ENCODE results near the gene ACR.
A peak's percentile ranks its signal among the peaks of the same experiment; 100 is the strongest.

Gene ACR

GRCh38 chr22:50717709-50718351 is 20.2 kb upstream of the ACR start:
- no peak for DNase-seq

GRCh38 chr22:50718352-50718709 is 19.7 kb upstream of the ACR start:
- DNase-seq, result no peak

GRCh38 chr22:50719814-50720300 is 18.1 kb upstream of the ACR start:
- DNase-seq, result no peak

DNA sequence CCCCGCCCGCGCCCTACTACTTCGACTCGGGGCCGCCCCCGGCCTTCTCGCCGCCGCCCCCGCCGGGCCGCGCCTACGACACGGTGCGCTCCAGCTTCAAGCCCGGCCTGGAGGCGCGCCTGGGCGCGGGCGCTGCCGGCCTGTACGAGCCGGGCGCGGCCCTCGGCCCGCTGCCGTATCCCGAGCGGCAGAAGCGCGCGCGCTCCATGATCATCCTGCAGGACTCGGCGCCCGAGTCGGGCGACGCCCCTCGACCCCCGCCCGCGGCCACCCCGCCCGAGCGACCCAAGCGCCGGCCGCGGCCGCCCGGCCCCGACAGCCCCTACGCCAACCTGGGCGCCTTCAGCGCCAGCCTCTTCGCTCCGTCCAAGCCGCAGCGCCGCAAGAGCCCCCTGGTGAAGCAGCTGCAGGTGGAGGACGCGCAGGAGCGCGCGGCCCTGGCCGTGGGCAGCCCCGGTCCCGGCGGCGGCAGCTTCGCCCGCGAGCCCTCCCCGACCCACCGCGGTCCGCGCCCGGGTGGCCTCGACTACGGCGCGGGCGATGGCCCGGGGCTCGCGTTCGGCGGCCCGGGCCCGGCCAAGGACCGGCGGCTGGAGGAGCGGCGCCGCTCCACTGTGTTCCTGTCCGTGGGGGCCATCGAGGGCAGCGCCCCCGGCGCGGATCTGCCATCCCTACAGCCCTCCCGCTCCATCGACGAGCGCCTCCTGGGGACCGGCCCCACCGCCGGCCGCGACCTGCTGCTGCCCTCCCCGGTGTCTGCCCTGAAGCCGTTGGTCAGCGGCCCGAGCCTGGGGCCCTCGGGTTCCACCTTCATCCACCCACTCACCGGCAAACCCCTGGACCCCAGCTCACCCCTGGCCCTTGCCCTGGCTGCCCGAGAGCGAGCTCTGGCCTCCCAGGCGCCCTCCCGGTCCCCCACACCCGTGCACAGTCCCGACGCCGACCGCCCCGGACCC is 17.4 kb upstream of the ACR start:
- DNase-seq, result no peak

DNA sequence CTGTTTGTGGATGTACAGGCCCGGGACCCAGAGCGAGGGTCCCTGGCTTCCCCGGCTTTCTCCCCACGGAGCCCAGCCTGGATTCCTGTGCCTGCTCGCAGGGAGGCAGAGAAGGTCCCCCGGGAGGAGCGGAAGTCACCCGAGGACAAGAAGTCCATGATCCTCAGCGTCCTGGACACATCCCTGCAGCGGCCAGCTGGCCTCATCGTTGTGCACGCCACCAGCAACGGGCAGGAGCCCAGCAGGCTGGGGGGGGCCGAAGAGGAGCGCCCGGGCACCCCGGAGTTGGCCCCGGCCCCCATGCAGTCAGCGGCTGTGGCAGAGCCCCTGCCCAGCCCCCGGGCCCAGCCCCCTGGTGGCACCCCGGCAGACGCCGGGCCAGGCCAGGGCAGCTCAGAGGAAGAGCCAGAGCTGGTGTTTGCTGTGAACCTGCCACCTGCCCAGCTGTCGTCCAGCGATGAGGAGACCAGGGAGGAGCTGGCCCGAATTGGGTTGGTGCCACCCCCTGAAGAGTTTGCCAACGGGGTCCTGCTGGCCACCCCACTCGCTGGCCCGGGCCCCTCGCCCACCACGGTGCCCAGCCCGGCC is 16.7 kb upstream of the ACR start:
- DNase-seq, result no peak

DNA sequence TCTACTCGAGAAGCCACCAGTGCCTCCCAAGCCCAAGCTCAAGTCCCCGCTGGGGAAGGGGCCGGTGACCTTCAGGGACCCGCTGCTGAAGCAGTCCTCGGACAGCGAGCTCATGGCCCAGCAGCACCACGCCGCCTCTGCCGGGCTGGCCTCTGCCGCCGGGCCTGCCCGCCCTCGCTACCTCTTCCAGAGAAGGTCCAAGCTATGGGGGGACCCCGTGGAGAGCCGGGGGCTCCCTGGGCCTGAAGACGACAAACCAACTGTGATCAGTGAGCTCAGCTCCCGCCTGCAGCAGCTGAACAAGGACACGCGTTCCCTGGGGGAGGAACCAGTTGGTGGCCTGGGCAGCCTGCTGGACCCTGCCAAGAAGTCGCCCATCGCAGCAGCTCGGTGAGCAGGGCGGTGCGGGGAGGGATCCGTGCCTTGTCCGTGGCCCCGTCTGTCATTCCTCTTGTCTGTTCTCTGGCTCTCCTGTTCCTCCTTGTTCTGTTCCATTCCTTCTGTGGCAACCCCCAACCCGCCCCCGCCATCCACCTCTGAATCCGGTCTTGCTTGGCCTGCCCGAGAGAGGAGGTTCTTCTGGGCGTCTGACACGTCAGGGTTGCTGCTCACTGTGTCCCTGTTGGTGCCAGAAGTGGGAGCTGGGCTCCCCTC is 15.8 kb upstream of the ACR start:
- DNase-seq, result no peak

GRCh38 chr22:50722716-50723428 is 15.1 kb upstream of the ACR start:
- DNase-seq, result no peak

- DNase-seq, result no peak
Measured at GRCh38 chr22:50723991-50724390, 14.0 kb upstream of the ACR start.

DNA sequence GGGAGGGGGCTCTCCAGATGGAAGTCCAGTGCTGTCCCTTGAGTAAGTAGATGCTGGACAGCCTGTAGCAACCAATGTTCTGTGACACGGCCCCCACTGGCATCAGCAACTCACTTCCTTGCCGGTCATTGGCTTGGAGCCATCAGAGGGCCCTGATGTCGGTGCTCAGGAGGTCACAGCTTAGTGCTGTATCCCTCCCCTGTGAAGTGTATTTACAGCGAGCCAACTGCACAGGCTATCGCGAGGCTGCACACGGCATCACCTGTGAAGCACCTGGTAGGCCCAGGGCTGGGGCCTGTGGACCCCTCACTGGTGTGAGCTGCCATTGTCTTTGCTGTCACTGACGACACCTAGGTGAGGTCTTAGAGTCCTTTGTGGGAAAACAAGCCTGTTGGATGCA is 13.4 kb upstream of the ACR start:
- DNase-seq, result no peak

GRCh38 chr22:50725597-50725996 is 12.4 kb upstream of the ACR start:
- DNase-seq, result no peak

- DNase-seq, result no peak
Measured at GRCh38 chr22:50726643-50727340, 11.2 kb upstream of the ACR start.

DNA sequence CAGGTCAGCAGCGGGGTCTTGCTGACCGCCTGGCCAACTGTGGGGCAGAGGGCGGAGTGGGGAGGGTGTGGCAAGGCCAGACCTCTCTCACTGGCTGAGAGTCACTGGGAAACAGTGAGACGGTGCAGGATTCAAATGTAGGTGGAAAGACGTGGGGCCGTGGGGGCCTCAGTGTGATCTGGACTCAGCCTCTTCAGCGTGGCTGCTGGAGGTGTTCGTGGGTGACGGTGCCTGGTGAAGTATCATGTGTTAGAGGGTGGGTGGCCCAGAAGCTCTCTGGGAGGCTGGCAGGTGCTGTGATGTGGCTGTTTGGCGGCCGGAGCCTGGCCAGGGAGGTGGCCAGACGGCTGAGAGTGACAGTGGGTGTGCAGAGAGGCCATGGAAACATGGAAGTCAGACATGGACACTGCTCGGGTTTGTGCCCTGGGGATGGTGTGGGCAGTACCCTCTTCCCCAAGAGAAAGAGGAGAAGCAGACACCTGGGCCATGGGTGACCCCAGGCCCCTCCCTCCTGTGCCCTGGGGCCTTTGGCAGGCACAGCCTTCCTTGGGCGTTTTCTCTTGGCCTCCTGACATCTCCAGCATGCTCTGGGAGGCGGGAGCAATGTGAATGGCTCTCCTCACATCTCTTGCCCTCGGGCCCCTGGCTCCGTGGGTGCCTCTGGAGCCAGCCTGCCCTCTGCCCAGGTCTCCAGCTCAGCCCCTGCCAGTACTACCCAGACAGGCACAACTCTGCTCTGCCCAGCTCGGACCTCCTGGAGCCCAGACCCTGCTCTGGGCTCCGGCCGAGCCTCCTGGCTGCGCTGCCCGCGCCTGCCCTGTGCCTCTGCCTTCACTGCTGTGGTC is 10.1 kb upstream of the ACR start:
- DNase-seq, result no peak

DNA sequence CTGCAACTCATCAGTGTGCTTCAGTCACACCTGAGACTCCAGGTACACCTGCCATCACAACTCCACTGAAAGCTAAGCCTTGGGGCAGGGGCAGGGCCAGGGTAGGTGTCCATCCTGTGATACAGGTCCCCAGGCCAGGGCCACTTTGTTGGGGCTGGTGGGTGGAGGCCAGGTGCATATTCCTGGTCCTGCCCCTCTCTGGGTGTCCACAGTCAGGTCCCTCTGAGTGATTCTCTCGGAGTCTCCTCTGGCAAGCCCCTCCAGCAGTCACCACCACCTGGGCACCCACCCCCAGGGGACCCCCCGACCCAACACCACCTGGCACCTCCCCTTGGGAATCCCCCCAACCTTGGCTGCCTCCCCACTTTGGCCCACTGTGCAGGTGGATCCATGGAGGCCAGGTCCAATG is 9.5 kb upstream of the ACR start:
- no peak for DNase-seq

DNA sequence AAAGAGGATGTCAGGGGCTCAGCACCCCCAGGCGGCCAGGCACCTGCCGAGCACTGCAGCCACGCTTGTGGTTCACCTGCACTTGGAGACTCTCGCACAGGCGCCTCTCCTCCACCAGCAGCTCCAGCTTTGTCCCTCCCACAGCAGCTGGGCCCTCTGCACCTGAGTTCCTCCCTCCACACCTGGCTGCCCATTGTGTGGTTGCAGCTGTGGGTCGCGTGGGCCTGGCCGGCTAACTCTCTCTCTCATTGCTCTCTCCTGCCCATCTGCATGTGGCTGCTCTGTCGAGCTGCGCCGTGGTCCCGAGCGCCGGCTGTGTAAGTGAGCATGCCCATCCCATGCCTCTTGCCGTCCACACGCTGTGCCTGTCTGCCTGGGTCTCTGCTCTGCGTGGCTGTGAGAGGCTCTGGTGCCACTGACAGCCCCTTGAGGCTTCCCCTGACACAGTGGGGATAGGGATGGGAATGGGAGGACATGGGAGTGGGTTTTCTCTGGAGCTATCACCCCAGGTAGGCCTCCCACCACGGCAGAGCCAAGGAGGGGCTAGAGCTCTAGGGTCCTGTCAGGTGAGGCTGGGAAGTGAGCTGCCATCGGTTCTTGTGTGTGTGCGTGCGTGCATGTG is 8.5 kb upstream of the ACR start:
- no peak for DNase-seq

GRCh38 chr22:50730013-50730891 is 7.8 kb upstream of the ACR start:
- DNase-seq, result no peak

DNA sequence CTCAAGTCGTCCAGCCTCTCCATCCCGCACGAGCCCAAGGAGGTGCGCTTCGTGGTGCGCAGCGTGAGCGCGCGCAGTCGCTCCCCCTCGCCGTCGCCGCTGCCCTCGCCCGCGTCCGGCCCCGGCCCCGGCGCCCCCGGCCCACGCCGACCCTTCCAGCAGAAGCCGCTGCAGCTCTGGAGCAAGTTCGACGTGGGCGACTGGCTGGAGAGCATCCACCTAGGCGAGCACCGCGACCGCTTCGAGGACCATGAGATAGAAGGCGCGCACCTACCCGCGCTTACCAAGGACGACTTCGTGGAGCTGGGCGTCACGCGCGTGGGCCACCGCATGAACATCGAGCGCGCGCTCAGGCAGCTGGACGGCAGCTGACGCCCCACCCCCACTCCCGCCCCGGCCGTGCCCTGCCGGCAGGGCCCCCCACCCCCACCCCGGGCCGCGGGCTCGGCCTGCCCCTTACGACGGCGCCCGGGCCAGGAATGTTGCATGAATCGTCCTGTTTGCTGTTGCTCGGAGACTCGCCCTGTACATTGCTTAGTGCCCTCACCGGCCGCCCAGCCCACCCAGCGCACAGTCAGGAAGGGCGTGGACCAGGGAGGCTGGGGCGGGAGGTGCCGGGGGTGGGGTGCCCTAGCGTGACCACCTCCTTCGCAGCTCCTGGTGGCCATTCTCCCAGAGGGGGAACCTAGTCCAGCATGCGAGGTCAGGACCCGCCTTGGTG is 6.9 kb upstream of the ACR start:
- no peak for DNase-seq

DNA sequence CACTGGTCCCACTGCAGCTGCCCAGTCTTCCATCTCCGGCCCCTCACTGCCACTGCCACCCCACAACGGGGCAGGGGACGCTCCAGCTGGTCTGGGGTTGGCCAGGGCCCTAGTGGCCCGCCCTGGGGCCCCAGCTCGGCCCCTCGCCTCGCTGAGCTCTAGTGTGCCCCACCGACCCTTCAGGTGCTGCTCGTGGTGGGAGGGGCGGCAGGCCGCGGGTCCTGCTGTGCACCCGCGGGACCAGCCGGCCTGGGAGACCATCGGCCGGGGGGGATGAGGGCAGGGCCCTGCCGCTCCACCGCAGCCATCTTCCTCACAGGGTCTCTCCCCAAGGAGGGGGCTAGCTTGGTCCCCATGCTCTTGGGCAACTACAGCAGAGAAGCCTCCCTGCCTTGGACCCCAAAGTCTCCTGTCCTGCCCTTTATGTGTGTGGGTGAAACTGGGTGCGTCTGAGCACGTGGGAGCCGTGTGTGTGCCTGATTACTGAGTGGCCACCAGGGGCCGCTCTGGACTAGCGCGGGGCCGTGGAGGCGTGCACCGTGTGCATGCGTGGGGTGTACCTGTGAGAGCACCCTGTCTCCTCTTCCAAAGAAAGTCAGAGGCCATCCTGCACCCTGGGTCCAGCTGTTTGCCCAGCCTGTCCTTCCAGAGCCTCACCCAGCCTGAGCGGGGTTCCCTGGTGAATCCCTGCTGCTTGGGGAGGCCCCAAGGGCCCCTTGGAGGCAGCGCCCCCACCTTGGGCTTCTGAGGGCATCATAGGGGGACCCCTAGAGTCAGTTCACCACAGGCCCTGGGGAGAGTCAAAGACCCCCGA is 6.0 kb upstream of the ACR start:
- peak; percentile 40 for DNase-seq

DNA sequence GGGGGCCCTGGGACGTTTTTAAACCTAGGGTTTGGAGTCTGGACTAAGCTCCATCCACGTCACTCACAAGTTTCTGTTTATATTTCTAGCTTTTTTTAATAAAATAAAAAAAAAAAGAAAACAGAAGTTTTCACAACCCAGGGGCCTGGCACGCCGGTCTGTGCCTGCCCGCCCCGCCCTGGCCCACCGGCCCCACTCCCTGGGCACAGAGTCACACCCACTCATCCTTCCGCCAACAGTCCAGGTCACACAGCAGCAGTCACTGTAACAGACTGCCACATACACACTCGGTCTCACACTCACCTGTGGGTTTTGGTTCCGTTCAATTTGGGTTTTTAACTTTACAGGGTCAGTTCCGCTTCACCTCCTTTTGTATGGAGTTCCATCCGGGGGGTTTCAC is 5.3 kb upstream of the ACR start:
- DNase-seq, result no peak
